GM10266 (cell line): ENCODE measurements around the gene TTC28.

Source experiments
- DNase-seq: peaks from one replicate; pipeline ENCODE4 v3.0.0; 2012; ENCODE audit errors: extremely low spot score
- TF ChIP-seq, protein P1 (sequence below): IDR thresholded peaks from 2 replicates; pipeline ENCODE4 v1.5.1; 2012; ENCODE audit warnings: mild to moderate bottlenecking, low read depth; ENCODE audit not compliant: control insufficient read depth, insufficient read depth; ENCODE audit errors: missing control alignments

TTC28 gene

DNA sequence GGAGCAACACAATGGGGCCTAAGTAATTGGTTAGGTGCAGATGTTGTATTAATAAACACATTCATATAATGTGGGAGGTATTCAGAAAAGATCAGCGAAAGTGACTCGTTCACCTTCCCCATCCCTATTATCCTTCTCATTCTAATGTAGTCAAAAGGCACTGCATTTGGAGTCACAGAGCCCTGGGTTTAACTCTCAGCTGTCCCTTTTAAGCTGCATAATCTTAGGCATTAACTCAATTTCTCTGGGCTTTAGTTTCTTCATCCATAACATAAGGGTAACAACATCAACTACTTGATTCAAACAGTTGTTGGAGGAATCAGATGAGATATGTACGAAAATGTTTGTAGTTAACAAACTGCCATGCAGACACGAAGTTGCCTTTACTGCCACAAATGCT, 573.0 kb downstream of the TTC28 start:
- TF ChIP-seq, protein P1, sequence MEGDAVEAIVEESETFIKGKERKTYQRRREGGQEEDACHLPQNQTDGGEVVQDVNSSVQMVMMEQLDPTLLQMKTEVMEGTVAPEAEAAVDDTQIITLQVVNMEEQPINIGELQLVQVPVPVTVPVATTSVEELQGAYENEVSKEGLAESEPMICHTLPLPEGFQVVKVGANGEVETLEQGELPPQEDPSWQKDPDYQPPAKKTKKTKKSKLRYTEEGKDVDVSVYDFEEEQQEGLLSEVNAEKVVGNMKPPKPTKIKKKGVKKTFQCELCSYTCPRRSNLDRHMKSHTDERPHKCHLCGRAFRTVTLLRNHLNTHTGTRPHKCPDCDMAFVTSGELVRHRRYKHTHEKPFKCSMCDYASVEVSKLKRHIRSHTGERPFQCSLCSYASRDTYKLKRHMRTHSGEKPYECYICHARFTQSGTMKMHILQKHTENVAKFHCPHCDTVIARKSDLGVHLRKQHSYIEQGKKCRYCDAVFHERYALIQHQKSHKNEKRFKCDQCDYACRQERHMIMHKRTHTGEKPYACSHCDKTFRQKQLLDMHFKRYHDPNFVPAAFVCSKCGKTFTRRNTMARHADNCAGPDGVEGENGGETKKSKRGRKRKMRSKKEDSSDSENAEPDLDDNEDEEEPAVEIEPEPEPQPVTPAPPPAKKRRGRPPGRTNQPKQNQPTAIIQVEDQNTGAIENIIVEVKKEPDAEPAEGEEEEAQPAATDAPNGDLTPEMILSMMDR, result no peak
- no peak for DNase-seq

GRCh38 chr22:28105988-28106387, 573.7 kb downstream of the TTC28 start:
- no peak for DNase-seq
- TF ChIP-seq, protein P1, result no peak

- no peak for DNase-seq
- TF ChIP-seq, protein P1, result no peak
Measured at GRCh38 chr22:28105413-28105812, 574.2 kb downstream of the TTC28 start.

DNA sequence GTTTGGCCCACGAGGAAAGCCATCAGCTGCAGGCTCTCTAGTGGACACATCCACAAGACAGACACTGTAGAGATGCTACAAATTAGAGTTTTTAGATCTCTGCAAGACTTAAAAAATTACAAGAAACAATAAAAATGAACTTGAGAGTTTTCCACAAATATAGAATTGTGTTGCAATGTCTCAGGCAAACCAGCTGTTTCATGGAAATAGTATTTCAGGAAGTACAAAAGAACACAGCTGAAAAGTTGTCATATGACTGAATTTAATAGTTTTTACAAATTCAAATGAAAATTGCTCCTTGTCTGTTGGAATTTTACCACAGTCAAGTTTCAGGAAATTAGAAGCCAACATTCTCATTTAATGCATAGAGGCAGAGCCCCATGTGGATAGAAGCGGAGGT, 576.0 kb downstream of the TTC28 start:
- TF ChIP-seq, protein P1, result no peak
- no peak for DNase-seq

GRCh38 chr22:28102151-28102812, 577.4 kb downstream of the TTC28 start:
- TF ChIP-seq, protein P1, result no peak
- no peak for DNase-seq

DNA sequence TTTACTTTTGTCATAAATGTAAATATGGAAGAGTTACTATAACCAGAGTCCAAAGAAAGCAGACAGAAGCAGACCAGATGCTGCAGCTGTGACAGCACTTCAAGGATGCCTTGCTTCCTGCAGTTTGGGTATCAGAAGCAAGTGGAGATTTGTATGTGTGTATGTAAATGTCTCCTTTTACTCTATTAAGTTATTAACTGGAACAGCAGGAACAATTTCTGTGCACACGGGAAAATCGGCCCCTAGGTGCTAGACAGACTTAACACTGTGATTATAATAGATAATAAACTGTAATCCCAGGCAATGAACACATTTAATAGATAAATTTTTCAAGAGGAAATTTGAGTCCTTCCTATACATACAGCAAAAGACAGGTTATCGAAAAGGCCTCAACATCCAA, 582.0 kb downstream of the TTC28 start:
- no peak for DNase-seq

GRCh38 chr22:28096161-28096560, 583.5 kb downstream of the TTC28 start:
- TF ChIP-seq, protein P1, result no peak
- no peak for DNase-seq

More for the DNA sequence above, 582.0 kb downstream of the TTC28 start:
- TF ChIP-seq, protein P1, result no peak
